Right atrium auricular region (tissue), 2 donors: ENCODE results near the gene MS4A10. TPM values are rescaled to one million over a fixed set of nuclear protein-coding genes. Genes with fewer than 3 reads are reported as not detected.

Source experiments
- DNase-seq: peaks from one replicate; pipeline ENCODE4 v3.0.0-alpha.2; 2019; ENCODE audit warnings: low spot score
- H3K27ac ChIP-seq, 2 donors: fragments of 200-600 bp; sonication (generic); 1 replicate in 1 of 2; 2 replicates in 1 of 2; pipeline ENCODE4 v1.5.1; 2016 to 2019
- H3K27me3 ChIP-seq, 2 donors: fragments of 200-600 bp; sonication (generic); one replicate each; pipeline versions ENCODE4 v1.5.1 to v1.6.0; 2017 to 2019
- H3K36me3 ChIP-seq: fragments of 200-600 bp; sonication (generic); one replicate; pipeline ENCODE4 v1.5.1; 2016
- H3K4me1 ChIP-seq, 2 donors: fragments of 200-600 bp; sonication (generic); one replicate each; pipeline versions ENCODE4 v1.5.1 to v1.6.0; 2017 to 2019
- H3K4me3 ChIP-seq, 2 donors: fragments of 200-600 bp; sonication (generic); 1 replicate in 1 of 2; 2 replicates in 1 of 2; pipeline ENCODE4 v1.5.1; 2017 to 2019; ENCODE audit warnings: mild to moderate bottlenecking in 1 of 2, moderate library complexity in 1 of 2
- H3K9me3 ChIP-seq, 2 donors: fragments of 200-600 bp; sonication (generic); one replicate each; pipeline ENCODE4 v1.5.1; 2019
- CTCF ChIP-seq, 2 donors: fragments of 200-600 bp; sonication (generic); IDR thresholded peaks; one replicate each; pipeline ENCODE4 v1.5.1; 2019; ENCODE audit warnings: antibody characterized with exemption in 2 of 2
- total RNA-seq, 2 donors: library from RNA; depleted of rRNA; stranded (reverse); fragments of >200 nt; gene quantifications; one replicate each; pipeline ENCODE4 v1.1.0, GENCODE V29; 2016

MS4A10 gene
- total RNA-seq, 2 donors from 2014 or later = not detected

- Histone ChIP-seq H3K4me3 (no peak overlapping the region), H3K36me3 (no peaks in the 10 kb centered on the region), H3K4me1 (peaks cover 0 to 1% of the 10 kb centered on the region in 2 donors), H3K27me3 (no peaks in the 10 kb centered on the region), H3K27ac (no peak overlapping the region), H3K9me3 (no peaks in the 10 kb centered on the region)
- TF ChIP-seq CTCF (IDR thresholded peaks at IDR 0.05) = no peak
- DNase-seq = no peak
Measured at GRCh38 chr11:60792521-60792920, 7.4 kb downstream of the MS4A10 start.

- no peaks in the 10 kb centered on the region for H3K36me3 ChIP-seq
- H3K27ac ChIP-seq = no peak overlapping the region
- DNase-seq = no peak
- TF ChIP-seq CTCF (IDR thresholded peaks at IDR 0.05) = no peak
- no peaks in the 10 kb centered on the region for H3K9me3 ChIP-seq
- H3K4me1 ChIP-seq = no peaks in the 10 kb centered on the region
- H3K27me3 ChIP-seq = no peaks in the 10 kb centered on the region
- no peak overlapping the region for H3K4me3 ChIP-seq
Measured at GRCh38 chr11:60795291-60795690, 10.2 kb downstream of the MS4A10 start.

- no peak for DNase-seq
- no peak overlapping the region for H3K4me3 ChIP-seq
- TF ChIP-seq CTCF (IDR thresholded peaks at IDR 0.05) = no peak
- no peaks in the 10 kb centered on the region for H3K36me3 ChIP-seq
- no peaks in the 10 kb centered on the region for H3K27me3 ChIP-seq
- no peak overlapping the region for H3K27ac ChIP-seq
- H3K9me3 ChIP-seq = no peaks in the 10 kb centered on the region
- H3K4me1 ChIP-seq = no peaks in the 10 kb centered on the region
Measured at GRCh38 chr11:60797846-60798630, 12.9 kb downstream of the MS4A10 start.

GRCh38 chr11:60798631-60799030 lies 13.5 kb downstream of the MS4A10 start:
- Histone ChIP-seq H3K4me1 (no peaks in the 10 kb centered on the region), H3K27ac (no peak overlapping the region), H3K36me3 (no peaks in the 10 kb centered on the region), H3K9me3 (no peaks in the 10 kb centered on the region), H3K27me3 (no peaks in the 10 kb centered on the region), H3K4me3 (no peak overlapping the region)
- DNase-seq = no peak
- TF ChIP-seq CTCF (IDR thresholded peaks at IDR 0.05) = no peak

- no peaks in the 10 kb centered on the region for H3K4me1 ChIP-seq
- H3K4me3 ChIP-seq = no peak overlapping the region
- no peaks in the 10 kb centered on the region for H3K27me3 ChIP-seq
- no peaks in the 10 kb centered on the region for H3K9me3 ChIP-seq
- no peak for TF ChIP-seq CTCF (IDR thresholded peaks at IDR 0.05)
- H3K36me3 ChIP-seq = no peaks in the 10 kb centered on the region
- DNase-seq = no peak
- no peak overlapping the region for H3K27ac ChIP-seq
Measured at GRCh38 chr11:60801194-60801593, 16.1 kb downstream of the MS4A10 start.
